K562 (cell line): ENCODE measurements around the gene UGT1A10. TPM values are rescaled to one million over a fixed set of nuclear protein-coding genes. Genes with fewer than 3 reads are reported as not detected.
"Not testable (repeated sequence)": the region's sequence is repeated elsewhere in the genome, so short reads cannot be mapped to it uniquely, and the experiment has no call there.

Experiments used
- ATAC-seq: fragments of 200-7000 bp; cut with Tn5 transposase; 3 replicates; pipeline ENCODE4 v1.9.1; 2020; ENCODE audit warnings: moderate library complexity
- BruUV-seq: library from RNA; stranded (reverse); fragments of 400-500 nt; replicated peaks from 2 replicates; lab custom pipeline; 2021; lab: Mats Ljungman, UMichigan
- CTCF ChIA-PET: fragments of 300-600 bp; formaldehyde crosslinking; extraction: SDS; loops from one replicate; lab custom pipeline; 2021; ENCODE audit warnings: low intra/inter-chr PET ratio; lab: Yijun Ruan, JAX
- POLR2A ChIA-PET: fragments of 300-600, 350-650 bp; sonication (Branson Sonifier 250); formaldehyde crosslinking; extraction: SDS; loops from one replicate; lab custom pipeline; 2021; ENCODE audit warnings: antibody characterized with exemption, inconsistent platforms; lab: Yijun Ruan, JAX
- DNase-seq, 4 experiments: peaks; one replicate each; pipeline versions ENCODE4 v3.0.0 to v3.0.0-alpha.2; 2011 to 2018; ENCODE audit warnings: low spot score in 3 of 4, mixed read lengths in 3 of 4; ENCODE audit errors: extremely low read depth in 1 of 4
- FAIRE-seq: peaks from 2 replicates; lab custom pipeline; 2011; peaks lifted over from hg19 to GRCh38; lab: Jason Lieb, UNC
- H2AFZ ChIP-seq: 2 replicates; pipeline ENCODE4 v1.6.0; 2011; ENCODE audit warnings: low read depth, low read length, control low read depth, inconsistent platforms
- H3K27ac ChIP-seq: fragments of 200-600 bp; 3 replicates; pipeline ENCODE4 v1.8.0; 2011; ENCODE audit warnings: low read depth, mild to moderate bottlenecking, control low read depth, inconsistent platforms, low read length, moderate library complexity, mixed read lengths; ENCODE audit errors: extremely low read depth
- H3K27me3 ChIP-seq, 2 experiments: fragments of 300-600 bp in 1 of 2; 2 replicates in 1 of 2; 3 replicates in 1 of 2; pipeline versions ENCODE4 v1.6.0 to v1.8.0; 2011; ENCODE audit warnings: inconsistent platforms in 2 of 2, low read length in 2 of 2, mild to moderate bottlenecking in 1 of 2, mixed read lengths in 1 of 2, moderate library complexity in 1 of 2; ENCODE audit not compliant: control insufficient read depth in 2 of 2, insufficient read depth in 2 of 2
- H3K36me3 ChIP-seq: fragments of 300-600 bp; 3 replicates; pipeline ENCODE4 v1.8.0; 2011; ENCODE audit warnings: mild to moderate bottlenecking, low read length, inconsistent platforms; ENCODE audit not compliant: control insufficient read depth, insufficient read depth
- H3K4me1 ChIP-seq, 2 experiments: fragments of 200-600 bp in 1 of 2; replicated peaks in 1 of 2; 2 replicates in 1 of 2; 3 replicates in 1 of 2; pipeline versions ENCODE4 v1.5.1 to v1.8.0; 2011; ENCODE audit warnings: inconsistent platforms in 2 of 2, low read length in 2 of 2, mild to moderate bottlenecking in 1 of 2, mixed read lengths in 1 of 2, moderate library complexity in 1 of 2; ENCODE audit not compliant: control insufficient read depth in 2 of 2, insufficient read depth in 2 of 2
- H3K4me2 ChIP-seq: 2 replicates; pipeline ENCODE4 v1.6.1; 2011; ENCODE audit warnings: low read length, control low read depth, inconsistent platforms, mixed read lengths; ENCODE audit not compliant: insufficient read depth
- H3K4me3 ChIP-seq: fragments of 200-600 bp; sonication (generic), shearing (Covaris generic); 2 replicates; pipeline ENCODE4 v1.5.1; 2016; ENCODE audit warnings: control low read depth, inconsistent platforms
- H3K79me2 ChIP-seq: fragments of 200-600 bp; 3 replicates; pipeline ENCODE4 v1.8.0; 2011; ENCODE audit warnings: low read length, inconsistent platforms; ENCODE audit not compliant: control insufficient read depth, insufficient read depth
- H3K9ac ChIP-seq, 2 experiments: 2 replicates each; pipeline versions ENCODE4 v1.6.0 to v1.6.1; 2011; ENCODE audit warnings: low read depth in 2 of 2, low read length in 2 of 2, control low read depth in 1 of 2, inconsistent platforms in 1 of 2, mild to moderate bottlenecking in 1 of 2, mixed read lengths in 1 of 2; ENCODE audit not compliant: insufficient read depth in 1 of 2
- H3K9me1 ChIP-seq: one replicate; pipeline ENCODE4 v1.6.0; 2011; ENCODE audit warnings: inconsistent platforms, mild to moderate bottlenecking, low read length, moderate library complexity; ENCODE audit not compliant: control insufficient read depth, insufficient read depth
- H3K9me3 ChIP-seq: replicated peaks from 2 replicates; pipeline ENCODE4 v1.5.1; 2011; ENCODE audit warnings: low read depth, low read length, inconsistent platforms; ENCODE audit not compliant: control insufficient read depth, insufficient read depth
- H4K20me1 ChIP-seq: replicated peaks from 2 replicates; pipeline ENCODE4 v1.6.1; 2011; ENCODE audit warnings: low read length, inconsistent platforms, mixed read lengths; ENCODE audit not compliant: control insufficient read depth, insufficient read depth
- C11orf30 ChIP-seq: fragments of 450-650 bp; IDR thresholded peaks from 2 replicates; pipeline ENCODE4 v1.6.1; 2016; ENCODE audit warnings: low read depth, mild to moderate bottlenecking
- EGR1 ChIP-seq: fragments of 450-650 bp; conservative IDR thresholded peaks from 2 replicates; pipeline ENCODE4 v1.6.1; 2017; ENCODE audit warnings: mild to moderate bottlenecking
- FOS ChIP-seq: IDR thresholded peaks from 3 replicates; pipeline ENCODE4 v1.6.1; 2011; ENCODE audit not compliant: insufficient read length; ENCODE audit errors: extremely low read depth
- FOXJ3 ChIP-seq: sonication (generic); formaldehyde crosslinking; IDR thresholded peaks from 2 replicates; pipeline ENCODE4 v1.4.0; 2020; ENCODE audit warnings: mild to moderate bottlenecking, missing genetic modification reagents
- HMGN3 ChIP-seq: IDR thresholded peaks from 2 replicates; pipeline ENCODE4 v1.6.1; 2011; ENCODE audit warnings: borderline replicate concordance, low read depth, mild to moderate bottlenecking, mixed read lengths, low read length; ENCODE audit not compliant: insufficient read length; ENCODE audit errors: extremely low read depth
- KAT2B ChIP-seq: IDR thresholded peaks from one replicate; pipeline ENCODE4 v1.6.1; 2012; ENCODE audit warnings: low read depth, mild to moderate bottlenecking, control low read depth, inconsistent platforms, low read length, moderate library complexity
- KAT7 ChIP-seq: sonication (generic); formaldehyde crosslinking; IDR thresholded peaks from 2 replicates; pipeline ENCODE4 v1.8.0; 2022; ENCODE audit warnings: missing genetic modification reagents, mild to moderate bottlenecking, borderline replicate concordance
- NCOR1 ChIP-seq: fragments of 450-650 bp; IDR thresholded peaks from 2 replicates; pipeline ENCODE4 v1.6.1; 2016; ENCODE audit warnings: mild to moderate bottlenecking, moderate library complexity
- PHB ChIP-seq: fragments of 250-450 bp; sonication (Bioruptor Pico); IDR thresholded peaks from 2 replicates; pipeline ENCODE4 v1.5.0; 2021
- PHTF2 ChIP-seq: fragments of 250-450 bp; sonication (Bioruptor Pico); IDR thresholded peaks from 2 replicates; pipeline ENCODE4 v1.5.0; 2021; ENCODE audit warnings: mild to moderate bottlenecking
- POLR2H ChIP-seq: IDR thresholded peaks from 2 replicates; pipeline ENCODE4 v1.6.1; 2016; ENCODE audit warnings: missing genetic modification characterization, low read depth, mild to moderate bottlenecking, control low read depth, missing compliant biosample characterization, moderate library complexity
- SIRT6 ChIP-seq: IDR thresholded peaks from one replicate; pipeline ENCODE4 v1.6.1; 2012; ENCODE audit warnings: low read depth, mild to moderate bottlenecking, control low read depth, inconsistent platforms, low read length, moderate library complexity
- ZNF253 ChIP-seq: fragments of 250-450 bp; sonication (Bioruptor Pico); conservative IDR thresholded peaks from 2 replicates; pipeline ENCODE4 v1.6.1; 2021; ENCODE audit warnings: mild to moderate bottlenecking
- WGBS: fragments of 100-300 bp; shearing (Covaris generic); methylation state at CpG from one replicate; pipeline ENCODE4 v1.1.6; 2016; ENCODE audit warnings: low coverage, mixed read lengths; ENCODE audit not compliant: insufficient coverage; ENCODE audit errors: missing lambda C conversion rate; 5-methylcytosine and 5-hydroxymethylcytosine counted together
- in situ Hi-C: fragments of 300-500 bp; cut with MboI; formaldehyde crosslinking; loops from 4 replicates; pipeline ENCODE4 v1.15.0; 2018; ENCODE audit warnings: inconsistent platforms, mixed read lengths
- intact Hi-C: fragments of 100-400 bp; cut with micrococcal nuclease; formaldehyde crosslinking; loops from 2 replicates; pipeline ENCODE4 v1.14.2; 2022
- polyA plus RNA-seq, 8 experiments: library from polyadenylated mRNA; depleted of rRNA in 4 of 8; stranded (reverse) in 5 of 8; unstranded in 3 of 8; fragments of >200 nt; fragmentation: Nextera tagmentation in 2 of 8; fragmentation: Illumina TruSeq in 1 of 8; extraction: Ambion mirVana in 2 of 8; extraction: Trizol in 1 of 8; gene quantifications; 2 replicates each; pipeline versions ENCODE4 v1.2.1 to v1.2.3, GENCODE V29; 2011 to 2014; ENCODE audit warnings: inconsistent platforms in 1 of 8, missing spikeins in 1 of 8
- total RNA-seq, 7 experiments: library from RNA; depleted of rRNA in 6 of 7; stranded (reverse); fragments of >200 nt in 6 of 7; fragmentation: Illumina TruSeq in 2 of 7; extraction: Trizol in 2 of 7; gene quantifications; 2 replicates each; pipeline versions ENCODE4 v1.2.1 to v1.2.3, GENCODE V29; 2011 to 2021; ENCODE audit warnings: low replicate concordance in 1 of 7

The UGT1A10 gene
- total and polyA plus RNA-seq, 9 of the 15 experiments (the other 6 are each of a cell fraction or from before 2014, with no cell fraction given): not detected

- H3K9me1 ChIP-seq, intact Hi-C loops, BruUV-seq, H3K27me3 ChIP-seq, ATAC-seq, H3K4me2 ChIP-seq, DNase-seq, CTCF ChIA-PET, H3K9ac ChIP-seq, H3K79me2 ChIP-seq, in situ Hi-C loops, H3K27ac ChIP-seq, H2AFZ ChIP-seq, H3K36me3 ChIP-seq, H3K9me3 ChIP-seq, FAIRE-seq, H4K20me1 ChIP-seq, H3K4me1 ChIP-seq, POLR2A ChIA-PET, H3K4me3 ChIP-seq: not testable (repeated sequence)
- 60% methylated on average over 1 of the region's 5 CpGs for WGBS
These were observed 64.6 kb downstream of the UGT1A10 start for GRCh38 chr2:233700842-233701241.

DNA sequence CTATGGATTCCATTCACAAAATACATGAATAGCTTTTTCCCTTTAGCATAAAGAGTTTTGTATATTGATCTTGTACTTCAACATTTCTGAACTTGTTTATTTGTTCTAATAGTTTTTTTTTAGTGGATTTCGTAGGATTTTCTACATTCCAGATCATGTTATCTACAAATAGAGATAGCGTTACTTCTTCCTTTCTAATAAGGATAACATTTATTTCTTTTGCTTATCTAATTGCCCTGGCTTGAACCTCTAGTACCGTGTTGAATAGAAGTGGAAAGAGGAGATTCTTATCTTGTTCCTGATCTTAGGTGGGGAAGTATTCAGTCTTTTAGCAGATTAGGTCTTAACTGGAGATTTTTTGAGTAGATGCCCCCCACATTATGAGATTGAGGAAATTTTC, 66.0 kb downstream of the UGT1A10 start:
- H3K36me3 ChIP-seq: no peaks in the 10 kb centered on the region
- intact Hi-C loops: no loop called here
- in situ Hi-C loops: no loop called here
- no peak overlapping the region for H3K9ac ChIP-seq
- H3K4me2 ChIP-seq: no peak overlapping the region
- 15% methylated on average over 3 of the region's 3 CpGs for WGBS
- ChIA-PET CTCF (no interaction called here), POLR2A (no interaction called here)
- ATAC-seq: no peak
- peaks cover 0 to 10% of the 10 kb centered on the region in 2 experiments; a peak in 3 of 5 replicates for H3K4me1 ChIP-seq
- no peaks in the 10 kb centered on the region for H3K9me3 ChIP-seq
- DNase-seq: no peak
- no peaks in the 10 kb centered on the region for H3K9me1 ChIP-seq
- TF ChIP-seq POLR2H (no peak), KAT7 (CRISPR knock-in tag) (no peak), PHTF2 (CRISPR knock-in tag) (no peak), C11orf30 (no peak), FOS (no peak), NCOR1 (no peak), SIRT6 (no peak), ZNF253 (no peak), FOXJ3 (no peak), EGR1 (no peak), KAT2B (no peak), HMGN3 (no peak), PHB (no peak)
- H3K27me3 ChIP-seq: peaks cover 0 to 4% of the 10 kb centered on the region in 2 experiments; a peak in 1 of 5 replicates
- H3K79me2 ChIP-seq: no peaks in the 10 kb centered on the region
- H3K27ac ChIP-seq: no peak overlapping the region
- H2AFZ ChIP-seq: no peak overlapping the region
- no peaks in the 10 kb centered on the region for H4K20me1 ChIP-seq
- no TSS peak for BruUV-seq
- H3K4me3 ChIP-seq: no peak overlapping the region
- FAIRE-seq: no peak
